MCF 10A (cell line): ENCODE data around the gene GALNT10. TPM values are rescaled to one million over a fixed set of nuclear protein-coding genes. Genes with fewer than 3 reads are reported as not detected.

Experiments used
- BruUV-seq: library from RNA; stranded (reverse); fragments of 400-500 nt; replicated peaks from 2 replicates; lab custom pipeline; 2021; lab: Mats Ljungman, UMichigan
- CTCF ChIA-PET: fragments of 300-600 bp; sonication (Branson Sonifier 250); formaldehyde crosslinking; extraction: SDS; loops from one replicate; lab custom pipeline; 2021; ENCODE audit warnings: antibody characterized with exemption, inconsistent platforms; lab: Yijun Ruan, JAX
- POLR2A ChIA-PET: fragments of 300-600, 350-650 bp; sonication (Branson Sonifier 250); formaldehyde crosslinking; extraction: SDS; loops from one replicate; lab custom pipeline; 2020; ENCODE audit warnings: antibody characterized with exemption, inconsistent platforms; lab: Yijun Ruan, JAX
- DNase-seq: peaks from one replicate; pipeline ENCODE4 v3.0.0-alpha.2; 2018; ENCODE audit not compliant: unreplicated experiment
- H3K27ac Mint-ChIP-seq: one replicate; pipeline ENCODE4 v1.8.0; 2022; ENCODE audit warnings: mild to moderate bottlenecking, low read depth, mixed read lengths; ENCODE audit not compliant: unreplicated experiment
- H3K27me3 Mint-ChIP-seq: one replicate; pipeline ENCODE4 v1.8.0; 2022; ENCODE audit warnings: mixed read lengths; ENCODE audit not compliant: insufficient read depth, unreplicated experiment
- H3K36me3 Mint-ChIP-seq: one replicate; pipeline ENCODE4 v1.8.0; 2022; ENCODE audit warnings: mild to moderate bottlenecking, moderate library complexity, mixed read lengths; ENCODE audit not compliant: insufficient read depth, unreplicated experiment
- H3K4me1 Mint-ChIP-seq: one replicate; pipeline ENCODE4 v1.8.0; 2022; ENCODE audit warnings: mixed read lengths; ENCODE audit not compliant: insufficient read depth, unreplicated experiment
- H3K4me3 Mint-ChIP-seq: one replicate; pipeline ENCODE4 v1.8.0; 2022; ENCODE audit warnings: mild to moderate bottlenecking, moderate library complexity, mixed read lengths; ENCODE audit not compliant: unreplicated experiment
- H3K9me3 Mint-ChIP-seq: one replicate; pipeline ENCODE4 v1.8.0; 2022; ENCODE audit warnings: mixed read lengths; ENCODE audit not compliant: unreplicated experiment
- CTCF ChIP-seq: fragments of 200-600 bp; IDR thresholded peaks from one replicate; pipeline ENCODE4 v1.8.0; 2022; ENCODE audit warnings: antibody characterized with exemption, mild to moderate bottlenecking; ENCODE audit not compliant: unreplicated experiment
- intact Hi-C: fragments of 100-400 bp; cut with micrococcal nuclease; formaldehyde crosslinking; loops from 2 replicates; pipeline ENCODE4 v1.14.1; 2022
- total RNA-seq: library from RNA; stranded (reverse); gene quantifications from 2 replicates; pipeline ENCODE4 v1.2.3, GENCODE V29; 2022

Gene GALNT10
- total RNA-seq, 1 experiment from 2014 or later: 57.4 TPM

GRCh38 chr5:154198611-154199230, 8.2 kb downstream of the GALNT10 start:
- intact Hi-C loops: no loop called here
- Mint-ChIP-seq H3K27me3 (no peaks in the 10 kb centered on the region), H3K9me3 (no peaks in the 10 kb centered on the region), H3K4me3 (no peak overlapping the region), H3K36me3 (peaks cover 7% of the 10 kb centered on the region), H3K27ac (peak overlapping the region; percentile 34), H3K4me1 (peaks cover 49% of the 10 kb centered on the region)
- DNase-seq: peak; percentile 46
- CTCF ChIA-PET: interaction anchor here (0.6 to 14.2 kb wide), 13 partner anchors 9 to 223 kb away, joined by 3 to 198 read pairs (median 7); no protein-coding TSS in a partner anchor
- BruUV-seq: no TSS peak
- POLR2A ChIA-PET: interaction anchor here (0.5 to 4.2 kb wide), 5 partner anchors 8 to 180 kb away, joined by 3 to 22 read pairs (median 3); partner anchors contain the start of gene GALNT10
- TF ChIP-seq CTCF: no peak

- Mint-ChIP-seq H3K4me1 (peaks cover 43% of the 10 kb centered on the region), H3K27me3 (no peaks in the 10 kb centered on the region), H3K4me3 (no peak overlapping the region), H3K9me3 (no peaks in the 10 kb centered on the region), H3K27ac (peak overlapping the region; percentile 34), H3K36me3 (peaks cover 7% of the 10 kb centered on the region)
- POLR2A ChIA-PET: interaction anchor here (0.5 to 4.2 kb wide), 3 partner anchors 8 to 179 kb away, joined by 3 to 22 read pairs (median 4); partner anchors contain the start of gene GALNT10
- intact Hi-C loops: no loop called here
- TF ChIP-seq CTCF: no peak
- no peak for DNase-seq
- no TSS peak for BruUV-seq
- CTCF ChIA-PET: interaction anchor here (0.6 to 14.2 kb wide), 10 partner anchors 8 to 224 kb away, joined by 3 to 198 read pairs (median 10); no protein-coding TSS in a partner anchor
These were observed 8.7 kb downstream of the GALNT10 start for GRCh38 chr5:154199263-154199662.

GRCh38 chr5:154199671-154200220, 9.2 kb downstream of the GALNT10 start:
- Mint-ChIP-seq H3K27me3 (no peaks in the 10 kb centered on the region), H3K36me3 (peaks cover 7% of the 10 kb centered on the region), H3K9me3 (no peaks in the 10 kb centered on the region), H3K27ac (peak overlapping the region; percentile 34), H3K4me3 (no peak overlapping the region), H3K4me1 (peaks cover 39% of the 10 kb centered on the region)
- DNase-seq: no peak
- ChIA-PET POLR2A (interaction anchor here (0.7 to 4.2 kb wide), 2 partner anchors 9 to 265 kb away, joined by 3 to 22 read pairs; partner anchors contain the start of gene GALNT10), CTCF (interaction anchor here (0.9 to 14.2 kb wide), 8 partner anchors 10 to 225 kb away, joined by 3 to 198 read pairs (median 7); partner anchors contain the start of gene GALNT10)
- intact Hi-C loops: no loop called here
- no peak for TF ChIP-seq CTCF
- BruUV-seq: no TSS peak

- BruUV-seq: no TSS peak
- TF ChIP-seq CTCF: no peak
- DNase-seq: no peak
- Mint-ChIP-seq H3K27ac (no peak overlapping the region), H3K27me3 (no peaks in the 10 kb centered on the region), H3K4me3 (no peak overlapping the region), H3K36me3 (peaks cover 7% of the 10 kb centered on the region), H3K4me1 (peaks cover 37% of the 10 kb centered on the region), H3K9me3 (no peaks in the 10 kb centered on the region)
- ChIA-PET POLR2A (interaction anchor here (0.6 to 4.2 kb wide), 4 partner anchors 9 to 264 kb away, joined by 3 to 22 read pairs (median 5); partner anchors contain the start of gene GALNT10), CTCF (interaction anchor here (0.7 to 14.2 kb wide), 6 partner anchors 10 to 523 kb away, joined by 3 to 198 read pairs (median 5); partner anchors contain the start of gene GALNT10)
- intact Hi-C loops: no loop called here
These were observed 9.7 kb downstream of the GALNT10 start for GRCh38 chr5:154200221-154200620.
